Ascending aorta (tissue), 2 donors: ENCODE results near the gene ERVW-1. TPM values are rescaled to one million over a fixed set of nuclear protein-coding genes. Genes with fewer than 3 reads are reported as not detected.

ENCODE experiments used
- DNase-seq, 2 donors: peaks; one replicate each; pipeline ENCODE4 v3.0.0-alpha.2; 2019; ENCODE audit warnings: low spot score in 2 of 2
- H3K27ac ChIP-seq, 2 donors: fragments of 200-600 bp; sonication (generic); one replicate each; pipeline ENCODE4 v1.5.1; 2016 to 2017; ENCODE audit warnings: mild to moderate bottlenecking in 1 of 2
- H3K27me3 ChIP-seq: fragments of 200-600 bp; sonication (generic); one replicate; pipeline ENCODE4 v1.5.1; 2017
- H3K36me3 ChIP-seq, 2 donors: fragments of 200-600 bp; sonication (generic); one replicate each; pipeline ENCODE4 v1.5.1; 2016
- H3K4me1 ChIP-seq, 2 donors: fragments of 200-600 bp; sonication (generic); one replicate each; pipeline ENCODE4 v1.5.1; 2016 to 2017; ENCODE audit warnings: mild to moderate bottlenecking in 1 of 2
- H3K4me3 ChIP-seq, 2 donors: fragments of 200-600 bp; sonication (generic); one replicate each; pipeline ENCODE4 v1.5.1; 2016 to 2017; ENCODE audit warnings: mild to moderate bottlenecking in 1 of 2
- H3K9me3 ChIP-seq, 2 donors: fragments of 200-600 bp; sonication (generic); one replicate each; pipeline ENCODE4 v1.5.1; 2016
- intact Hi-C: fragments of 100-400 bp; cut with DNase I; formaldehyde crosslinking; loops from one replicate; pipeline ENCODE4 v1.15.1; 2023
- total RNA-seq: library from RNA; depleted of rRNA; stranded (reverse); fragments of >200 nt; gene quantifications from one replicate; pipeline ENCODE4 v1.1.0, GENCODE V29; 2016
- TF ChIP-seq, protein P1 (sequence below), 3 experiments: fragments of 200-600 bp in 2 of 3; fragments of 450-650 bp in 1 of 3; sonication (generic) in 2 of 3; IDR thresholded peaks; one replicate each; pipeline ENCODE4 v1.5.1; 2016 to 2019; ENCODE audit warnings: antibody characterized with exemption in 3 of 3, mild to moderate bottlenecking in 1 of 3, moderate library complexity in 1 of 3

Gene ERVW-1
- total RNA-seq, 1 donor from 2014 or later = not detected

DNA sequence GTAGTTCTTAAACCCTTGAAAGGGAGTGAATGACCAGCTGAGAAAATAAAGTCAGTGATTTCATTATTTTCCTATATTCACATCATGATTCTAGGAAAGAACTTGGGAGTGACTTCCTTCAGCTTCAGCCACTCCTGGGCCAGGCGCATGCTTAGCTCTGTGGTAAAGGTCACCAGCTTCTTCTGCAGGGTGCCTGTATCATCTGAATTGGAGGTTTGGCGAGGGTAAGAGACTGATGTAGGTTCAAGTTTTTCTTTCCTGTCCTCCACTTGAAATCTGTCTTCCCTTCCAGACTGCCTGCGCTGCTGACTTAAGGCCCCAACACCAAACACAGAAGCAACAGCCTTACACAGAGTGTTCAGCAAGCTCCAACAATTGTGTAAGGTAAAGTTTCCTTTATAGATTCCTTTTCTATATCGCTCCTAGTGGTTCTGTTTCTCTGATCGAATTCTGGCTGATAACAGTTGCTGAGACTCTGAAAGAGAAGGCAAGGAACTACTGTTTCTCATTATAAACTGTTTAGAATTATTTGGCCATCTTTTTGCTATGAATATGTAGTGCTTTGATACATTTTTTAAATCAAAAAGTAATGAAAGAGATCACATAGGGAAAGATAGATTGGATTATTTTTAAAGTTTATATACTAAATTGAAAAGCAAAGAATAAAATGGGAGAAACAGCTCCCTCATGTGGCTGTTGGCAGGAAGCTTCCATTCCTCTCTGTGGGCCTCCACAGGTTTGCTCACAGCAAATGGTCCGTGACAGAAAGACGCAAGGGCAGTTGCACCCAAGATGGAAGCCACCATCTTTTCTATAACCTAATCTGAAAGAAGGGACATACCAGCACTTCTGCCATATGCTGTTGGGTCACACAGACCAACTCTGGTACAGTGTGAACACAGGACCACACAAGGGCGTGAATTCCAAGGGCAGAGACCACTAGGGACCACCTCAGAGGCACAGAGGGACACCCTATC is 16.4 kb downstream of the ERVW-1 start:
- H3K36me3 ChIP-seq = peaks cover 9 to 12% of the 10 kb centered on the region in 2 donors

DNA sequence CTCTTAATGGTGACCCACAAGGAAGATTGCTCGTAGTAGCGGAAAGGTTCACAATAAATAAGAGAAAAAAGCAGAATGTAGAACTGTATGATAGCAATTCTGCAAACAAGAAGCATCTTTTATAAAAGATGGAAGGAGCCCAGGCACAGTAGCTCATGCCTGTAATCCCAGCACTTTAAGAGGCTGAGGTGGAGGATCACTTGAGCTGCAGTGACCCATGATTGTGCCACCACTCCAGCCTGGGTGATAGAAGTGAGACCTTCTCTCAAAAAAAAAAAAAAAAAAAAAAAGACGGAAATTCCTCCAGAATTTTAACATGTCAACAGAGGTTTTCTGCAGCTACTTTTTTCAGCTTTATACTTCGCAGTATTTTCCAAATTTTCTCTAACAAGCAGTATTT is 17.2 kb downstream of the ERVW-1 start:
- H3K27me3 ChIP-seq = no peaks in the 10 kb centered on the region
- intact Hi-C loops = no loop called here
- peaks cover 16 to 20% of the 10 kb centered on the region in 2 donors for H3K36me3 ChIP-seq
- H3K4me1 ChIP-seq = no peaks in the 10 kb centered on the region
- TF ChIP-seq, protein P1, sequence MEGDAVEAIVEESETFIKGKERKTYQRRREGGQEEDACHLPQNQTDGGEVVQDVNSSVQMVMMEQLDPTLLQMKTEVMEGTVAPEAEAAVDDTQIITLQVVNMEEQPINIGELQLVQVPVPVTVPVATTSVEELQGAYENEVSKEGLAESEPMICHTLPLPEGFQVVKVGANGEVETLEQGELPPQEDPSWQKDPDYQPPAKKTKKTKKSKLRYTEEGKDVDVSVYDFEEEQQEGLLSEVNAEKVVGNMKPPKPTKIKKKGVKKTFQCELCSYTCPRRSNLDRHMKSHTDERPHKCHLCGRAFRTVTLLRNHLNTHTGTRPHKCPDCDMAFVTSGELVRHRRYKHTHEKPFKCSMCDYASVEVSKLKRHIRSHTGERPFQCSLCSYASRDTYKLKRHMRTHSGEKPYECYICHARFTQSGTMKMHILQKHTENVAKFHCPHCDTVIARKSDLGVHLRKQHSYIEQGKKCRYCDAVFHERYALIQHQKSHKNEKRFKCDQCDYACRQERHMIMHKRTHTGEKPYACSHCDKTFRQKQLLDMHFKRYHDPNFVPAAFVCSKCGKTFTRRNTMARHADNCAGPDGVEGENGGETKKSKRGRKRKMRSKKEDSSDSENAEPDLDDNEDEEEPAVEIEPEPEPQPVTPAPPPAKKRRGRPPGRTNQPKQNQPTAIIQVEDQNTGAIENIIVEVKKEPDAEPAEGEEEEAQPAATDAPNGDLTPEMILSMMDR (IDR thresholded peaks at IDR 0.05) = no peak
- DNase-seq = no peak
- no peak overlapping the region for H3K27ac ChIP-seq
- H3K4me3 ChIP-seq = no peak overlapping the region
- H3K9me3 ChIP-seq = no peaks in the 10 kb centered on the region

More for the DNA sequence above, 16.4 kb downstream of the ERVW-1 start:
- DNase-seq = no peak
- no peak overlapping the region for H3K27ac ChIP-seq
- H3K9me3 ChIP-seq = no peaks in the 10 kb centered on the region
- H3K4me3 ChIP-seq = no peak overlapping the region
- intact Hi-C loops = no loop called here
- H3K4me1 ChIP-seq = no peaks in the 10 kb centered on the region
- TF ChIP-seq, protein P1 (IDR thresholded peaks at IDR 0.05) = peak in 2 of 3 experiments; percentile 50 to 58
- no peaks in the 10 kb centered on the region for H3K27me3 ChIP-seq

DNA sequence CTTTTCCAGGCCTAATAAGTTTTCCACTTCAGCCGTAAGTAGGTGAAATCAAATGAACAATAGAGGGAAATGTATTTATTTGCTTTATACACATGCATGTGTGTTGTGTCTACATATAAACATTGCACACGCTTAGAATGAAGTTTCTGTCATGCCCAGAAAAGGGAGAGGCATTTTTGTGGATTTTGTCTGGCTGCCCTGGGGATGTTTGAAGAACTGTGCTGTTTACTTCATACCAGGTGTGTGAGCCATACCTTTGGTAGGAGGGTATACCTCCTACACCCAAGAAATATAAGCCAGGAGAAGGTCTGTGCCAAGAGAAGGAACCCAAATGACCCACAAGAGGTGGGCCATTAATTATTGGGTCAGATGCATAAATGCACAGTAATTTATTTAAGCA is 17.6 kb downstream of the ERVW-1 start:
- Histone ChIP-seq H3K27me3 (no peaks in the 10 kb centered on the region), H3K9me3 (no peaks in the 10 kb centered on the region), H3K4me1 (no peaks in the 10 kb centered on the region), H3K36me3 (peaks cover 20 to 23% of the 10 kb centered on the region in 2 donors), H3K27ac (no peak overlapping the region), H3K4me3 (no peak overlapping the region)
- TF ChIP-seq, protein P1 (IDR thresholded peaks at IDR 0.05) = no peak
- intact Hi-C loops = no loop called here
- DNase-seq = no peak

DNA sequence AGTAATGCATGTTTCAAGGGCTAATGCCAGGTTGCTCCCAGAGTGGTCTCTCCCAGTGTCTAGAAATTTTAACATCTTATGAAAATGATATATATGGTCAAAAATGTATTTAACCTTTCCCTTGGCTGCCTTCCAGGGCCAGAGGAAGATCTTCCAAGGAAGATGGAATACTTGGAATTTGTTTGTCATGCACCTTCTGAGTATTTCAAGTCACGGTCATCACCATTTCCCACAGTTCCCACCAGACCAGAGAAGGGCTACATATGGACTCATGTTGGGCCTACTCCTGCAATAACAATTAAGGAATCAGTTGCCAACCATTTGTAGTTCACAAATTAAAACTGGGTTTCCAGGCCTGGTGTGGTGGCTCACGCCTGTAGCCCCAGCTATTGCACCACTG is 21.5 kb downstream of the ERVW-1 start:
- TF ChIP-seq, protein P1 (IDR thresholded peaks at IDR 0.05) = no peak
- no peak for DNase-seq
- Histone ChIP-seq H3K4me3 (no peak overlapping the region), H3K36me3 (peaks cover 54 to 55% of the 10 kb centered on the region in 2 donors), H3K27me3 (no peaks in the 10 kb centered on the region), H3K27ac (no peak overlapping the region), H3K4me1 (no peaks in the 10 kb centered on the region), H3K9me3 (no peaks in the 10 kb centered on the region)
- intact Hi-C loops = no loop called here

DNA sequence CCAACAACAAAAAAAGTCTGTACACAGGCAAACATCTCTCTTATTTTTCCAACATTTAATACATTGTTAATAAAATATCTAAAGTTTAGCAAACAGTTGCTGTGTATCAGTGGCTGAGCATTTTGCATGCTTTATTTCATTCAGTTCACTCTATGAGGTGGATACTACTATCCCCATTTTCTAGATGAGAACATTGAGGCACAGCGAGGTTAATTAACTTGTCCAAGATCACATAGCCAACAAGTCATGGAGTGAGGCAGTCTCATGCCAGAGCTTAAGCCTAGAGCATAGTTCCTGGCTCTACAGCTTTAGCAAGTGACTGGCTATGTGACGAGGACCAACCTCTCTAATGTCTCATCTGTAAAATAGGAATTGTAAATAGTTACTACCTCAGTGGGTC is 26.1 kb downstream of the ERVW-1 start:
- Histone ChIP-seq H3K4me3 (no peak overlapping the region), H3K27me3 (no peaks in the 10 kb centered on the region), H3K36me3 (peaks cover 61 to 62% of the 10 kb centered on the region in 2 donors), H3K4me1 (no peaks in the 10 kb centered on the region), H3K27ac (no peak overlapping the region), H3K9me3 (no peaks in the 10 kb centered on the region)
- TF ChIP-seq, protein P1 (IDR thresholded peaks at IDR 0.05) = no peak
- intact Hi-C loops = no loop called here
- DNase-seq = no peak
